RPMI7951 (cell line): Measurements from ENCODE around the gene TRRAP. TPM values are rescaled to one million over a fixed set of nuclear protein-coding genes. Genes with fewer than 3 reads are reported as not detected.

Experiments used
- DNase-seq: peaks from one replicate; pipeline ENCODE4 v3.0.0-alpha.2; 2012; ENCODE audit warnings: low read depth
- total RNA-seq: library from RNA; depleted of rRNA; stranded (reverse); fragments of >200 nt; shearing (Covaris generic); gene quantifications from 2 replicates; pipeline ENCODE4 v1.2.3, GENCODE V29; 2014

TRRAP gene
- total RNA-seq, 1 experiment from 2014 or later = 9.5 TPM

DNA sequence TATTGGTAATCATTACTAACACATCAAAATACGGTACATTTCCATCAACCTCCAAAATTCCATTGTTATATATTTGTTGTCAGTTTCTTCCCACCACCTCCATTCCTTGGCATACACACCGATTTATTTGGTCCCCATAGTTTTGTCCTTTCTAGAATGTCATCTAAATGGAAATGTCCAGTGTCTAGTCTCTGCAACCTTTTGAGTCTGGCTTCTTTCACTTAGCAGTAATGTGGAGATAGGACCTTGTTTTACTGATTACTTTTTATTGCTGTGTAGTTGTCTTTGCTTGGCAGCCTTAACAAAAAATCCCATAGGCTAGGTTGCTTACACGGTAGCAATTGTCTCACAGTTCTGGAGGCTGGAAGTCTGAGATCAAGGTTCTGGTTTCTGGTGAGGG, 22.5 kb downstream of the TRRAP start:
- DNase-seq = no peak

DNA sequence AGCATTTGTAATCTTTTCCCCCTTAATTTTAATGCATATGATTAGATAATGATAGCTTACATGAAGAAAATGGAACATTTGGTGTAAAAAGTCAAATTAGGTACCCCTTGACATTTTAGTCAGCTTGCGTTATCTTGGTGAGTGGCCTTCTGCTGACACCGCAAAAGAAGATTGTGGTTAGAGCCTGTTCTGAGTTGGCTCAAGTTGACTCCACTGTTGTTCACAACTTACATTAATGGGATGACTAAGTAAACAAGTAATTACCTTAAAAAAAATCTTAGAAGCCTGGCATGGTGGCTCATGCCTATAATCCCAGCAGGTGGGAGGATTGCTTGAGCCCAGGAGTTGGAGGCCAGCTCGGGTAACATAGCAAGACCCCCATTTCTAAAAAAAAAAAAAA, 24.2 kb downstream of the TRRAP start:
- DNase-seq = no peak

DNA sequence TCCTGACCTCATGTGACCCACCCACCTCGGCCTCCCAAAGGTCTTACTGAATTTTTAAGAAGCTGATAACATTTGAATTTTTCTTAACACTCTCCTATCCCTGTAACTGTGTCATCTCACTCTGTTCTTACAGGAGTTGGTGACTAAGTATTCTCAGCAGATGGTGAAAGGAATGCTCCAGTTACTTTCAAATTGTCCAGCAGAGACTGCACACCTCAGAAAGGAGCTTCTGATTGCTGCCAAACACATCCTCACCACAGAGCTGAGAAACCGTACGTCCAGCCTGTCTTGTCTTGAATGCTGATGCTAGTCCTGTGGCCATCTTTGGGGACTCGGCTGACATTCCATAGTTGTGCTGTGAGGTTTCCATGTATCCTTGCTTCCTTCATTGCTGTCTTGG, 24.9 kb downstream of the TRRAP start:
- DNase-seq = no peak

DNA sequence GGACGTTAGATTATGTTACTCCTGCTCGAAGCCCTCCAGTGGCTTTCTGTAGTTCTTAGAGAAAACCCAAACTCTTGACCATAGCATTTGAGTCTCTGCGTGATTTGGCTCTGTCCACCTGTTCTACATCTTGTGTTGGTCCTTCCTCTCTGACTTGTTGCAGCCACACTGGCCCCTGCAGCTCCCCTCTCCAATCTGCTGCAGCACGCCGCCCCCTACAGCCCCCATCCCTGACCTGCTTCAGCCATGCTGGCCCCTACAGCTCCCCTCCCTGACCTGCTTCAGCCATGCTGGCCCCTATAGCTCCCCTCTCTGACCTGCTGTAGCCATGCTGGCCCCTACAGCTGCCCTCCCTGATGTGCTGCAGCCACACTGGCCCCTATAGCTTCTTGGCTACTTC, 29.2 kb downstream of the TRRAP start:
- no peak for DNase-seq

GRCh38 chr7:98908585-98908984, 30.3 kb downstream of the TRRAP start:
- DNase-seq = no peak

GRCh38 chr7:98909487-98909886, 31.2 kb downstream of the TRRAP start:
- DNase-seq = no peak

DNA sequence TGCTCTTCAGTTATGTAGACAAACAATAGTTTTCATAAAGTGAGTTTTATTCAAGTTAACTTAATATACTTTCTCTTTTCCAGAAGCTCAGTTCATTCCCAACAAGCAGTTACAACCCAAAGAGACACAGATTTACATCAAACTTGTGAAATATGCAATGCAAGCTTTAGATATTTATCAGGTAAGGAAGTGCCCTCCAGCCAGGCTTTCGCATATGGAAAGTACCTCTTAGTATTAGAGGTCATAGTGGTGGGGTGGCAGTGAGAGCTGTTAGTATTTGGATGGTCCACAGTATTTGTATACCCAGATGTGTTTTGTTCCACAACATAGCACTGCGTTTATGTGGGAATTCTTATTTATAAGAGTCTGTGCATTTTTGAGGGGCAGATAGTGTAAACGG, 32.1 kb downstream of the TRRAP start:
- no peak for DNase-seq

GRCh38 chr7:98911916-98912315, 33.6 kb downstream of the TRRAP start:
- no peak for DNase-seq

DNA sequence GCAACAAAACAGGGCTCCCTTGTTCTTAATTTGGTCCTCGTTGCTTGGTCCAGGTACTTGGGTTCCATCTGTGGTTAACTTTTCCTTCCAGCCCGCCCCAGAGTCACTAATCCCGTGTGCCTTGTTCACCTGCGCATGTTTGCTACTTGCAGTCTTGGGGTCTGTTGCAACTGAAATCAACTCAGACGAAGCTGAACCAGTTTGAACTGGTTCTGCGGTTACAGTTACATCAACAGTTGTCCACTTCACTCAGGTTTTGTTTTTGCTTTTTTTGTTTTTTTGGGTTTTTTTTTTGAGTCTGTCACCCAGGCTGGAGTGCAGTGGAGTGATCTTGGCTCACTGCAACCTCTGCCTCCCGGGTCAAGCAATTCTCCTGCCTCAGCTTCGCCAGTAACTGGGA, 34.7 kb downstream of the TRRAP start:
- no peak for DNase-seq

GRCh38 chr7:98913612-98914011, 35.3 kb downstream of the TRRAP start:
- DNase-seq = no peak

GRCh38 chr7:98917331-98917730, 39.0 kb downstream of the TRRAP start:
- DNase-seq = no peak

DNA sequence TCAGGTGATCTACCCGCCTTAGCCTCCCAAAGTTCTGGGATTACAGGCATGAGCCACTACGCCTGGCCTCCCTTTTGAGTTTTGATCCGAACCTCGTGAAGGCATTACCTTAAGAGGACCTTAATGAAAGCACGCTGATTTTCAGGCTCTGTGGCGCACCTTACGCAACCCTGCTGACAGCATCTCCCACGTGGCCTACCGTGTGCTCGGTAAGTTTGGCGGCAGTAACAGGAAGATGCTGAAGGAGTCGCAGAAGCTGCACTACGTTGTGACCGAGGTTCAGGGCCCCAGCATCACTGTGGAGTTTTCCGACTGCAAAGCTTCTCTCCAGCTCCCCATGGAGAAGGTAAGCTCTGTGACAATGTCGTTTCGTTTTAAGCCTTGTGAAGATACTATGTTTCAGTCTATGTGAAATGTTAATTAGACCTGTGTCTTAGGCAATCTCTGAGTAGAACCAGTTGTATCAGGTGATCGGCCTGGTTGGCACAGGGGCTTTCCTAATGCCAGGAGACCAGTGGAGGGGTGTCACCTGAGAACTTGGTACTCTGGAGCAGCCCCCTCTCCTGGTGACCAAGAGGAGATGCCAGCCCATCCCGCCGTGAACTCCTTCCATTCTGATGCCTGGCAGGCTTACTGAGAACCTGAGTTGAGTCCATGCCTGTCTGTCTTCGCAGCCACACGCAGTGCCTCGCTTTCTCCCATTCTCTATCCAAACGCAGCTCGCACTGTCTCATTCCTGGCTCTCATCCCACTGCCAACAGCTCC, 43.5 kb downstream of the TRRAP start:
- DNase-seq = no peak

- no peak for DNase-seq
These were observed 44.3 kb downstream of the TRRAP start for GRCh38 chr7:98922392-98923187.

- no peak for DNase-seq
These were observed 45.2 kb downstream of the TRRAP start for GRCh38 chr7:98923512-98923911.

- no peak for DNase-seq
These were observed 48.8 kb downstream of the TRRAP start for GRCh38 chr7:98927125-98927524.

GRCh38 chr7:98930464-98930863, 52.1 kb downstream of the TRRAP start:
- no peak for DNase-seq

DNA sequence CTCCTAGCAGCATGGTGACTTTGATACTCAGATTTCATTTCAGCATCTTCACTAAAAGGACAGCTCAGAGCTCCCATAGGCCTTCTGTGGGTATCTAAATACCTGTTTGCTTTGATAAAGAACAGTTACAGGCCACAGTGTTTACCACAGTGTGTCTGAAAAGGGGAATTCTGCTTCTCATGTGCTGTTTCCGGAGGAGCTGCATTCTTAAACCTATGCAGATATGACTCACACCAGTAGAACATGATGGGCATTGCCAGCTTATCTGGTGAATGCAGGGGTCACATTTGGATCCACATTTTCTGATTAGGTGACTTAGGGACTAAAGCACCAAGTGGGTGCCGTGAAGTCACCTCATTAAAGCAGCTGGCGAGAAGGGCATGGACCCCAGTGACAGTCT, 52.6 kb downstream of the TRRAP start:
- DNase-seq = no peak

GRCh38 chr7:98933321-98933720, 55.0 kb downstream of the TRRAP start:
- DNase-seq = no peak

GRCh38 chr7:98934267-98934666, 55.9 kb downstream of the TRRAP start:
- DNase-seq = no peak

- no peak for DNase-seq
These were observed 57.5 kb downstream of the TRRAP start for GRCh38 chr7:98935811-98936210.

GRCh38 chr7:98943336-98943735, 65.0 kb downstream of the TRRAP start:
- no peak for DNase-seq

DNA sequence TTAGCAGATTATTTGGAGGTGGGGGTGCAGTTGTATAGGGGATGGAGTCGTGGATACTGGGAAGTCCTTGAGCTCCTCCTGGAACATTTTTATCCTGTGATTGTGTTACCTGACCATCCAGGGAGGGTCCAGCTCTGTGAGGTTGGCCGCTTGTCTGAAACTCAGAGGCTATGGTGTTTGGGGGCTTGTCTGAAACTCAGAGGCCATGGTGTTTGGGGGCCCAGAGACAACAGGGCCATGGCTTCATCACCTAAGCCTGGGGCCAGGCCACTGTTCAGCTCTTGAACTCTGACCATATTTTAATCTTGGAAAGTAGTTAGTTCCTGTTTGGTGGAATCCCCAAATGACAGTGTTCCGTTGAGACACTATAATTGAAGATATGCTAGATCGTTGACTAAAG, 66.1 kb downstream of the TRRAP start:
- DNase-seq = no peak

DNA sequence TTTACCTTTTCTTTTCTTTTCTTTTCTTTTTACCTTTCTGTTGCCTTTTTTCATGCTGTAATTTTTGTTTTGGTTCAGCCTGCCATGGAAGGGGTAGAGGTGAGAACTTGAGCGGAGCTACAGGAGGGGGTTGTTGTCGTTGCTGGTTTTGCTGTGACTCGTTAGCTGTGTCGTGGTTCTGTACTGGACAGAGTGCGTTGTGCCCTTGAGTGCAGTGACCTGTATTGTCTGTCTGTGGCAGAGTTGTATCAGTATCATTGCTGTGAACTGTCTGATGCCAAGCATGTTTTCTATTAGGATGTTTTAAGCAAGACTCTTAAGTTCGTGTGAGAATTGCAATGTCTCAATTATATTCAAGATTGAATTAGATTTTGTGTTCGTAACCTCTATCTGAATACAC, 67.5 kb downstream of the TRRAP start:
- no peak for DNase-seq
